ENCODE measurements around the gene PGD. TPM values are rescaled to one million over a fixed set of nuclear protein-coding genes. Genes with fewer than 3 reads are reported as not detected.
A peak's percentile ranks its signal among the peaks of the same experiment; 100 is the strongest.
"Not testable (repeated sequence)": the region's sequence is repeated elsewhere in the genome, so short reads cannot be mapped to it uniquely, and the experiment has no call there.

The PGD gene
- total and polyA plus RNA-seq, 2 donors from 2014 or later: 72.8 to 95.1 TPM

DNA sequence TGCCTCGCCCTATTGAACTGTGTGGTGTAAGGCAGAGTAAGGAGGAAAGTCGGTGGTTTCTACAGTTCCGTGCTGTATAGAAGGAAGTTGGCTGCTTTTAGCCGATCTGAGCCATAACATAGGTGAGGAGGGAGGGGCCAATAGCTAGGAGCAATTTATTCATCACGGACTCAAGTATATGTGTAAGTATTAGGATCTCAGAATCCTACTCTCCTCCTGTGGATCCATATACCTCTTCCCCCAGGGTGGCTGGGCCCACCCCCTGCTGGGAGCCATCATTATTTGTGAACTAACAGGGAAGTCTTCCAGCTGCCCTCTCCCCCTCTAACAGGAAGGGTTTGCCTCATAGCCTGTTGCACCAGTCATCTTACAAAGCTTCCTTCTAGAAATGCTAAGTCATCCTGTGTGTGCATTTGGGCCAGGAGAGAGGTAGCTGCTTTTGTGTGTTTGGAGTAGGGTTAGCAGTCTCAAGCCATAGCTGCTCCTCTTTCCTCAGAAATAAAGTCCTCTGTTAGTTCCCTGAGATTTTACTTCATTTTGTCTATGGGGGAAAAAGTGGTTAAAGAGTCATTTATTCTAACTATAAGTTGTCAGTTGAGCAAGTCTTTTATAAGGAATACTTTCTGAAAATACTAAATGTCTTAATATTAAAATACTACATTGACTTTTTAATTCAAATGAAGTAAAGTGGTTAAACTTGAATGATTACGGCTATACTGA is 16.5 kb downstream of the PGD start:
- no peak overlapping the region for H3K27ac ChIP-seq (ENCODE audit: low read depth in 2 of 2, low read length in 2 of 2)
- FAIRE-seq (no peak), DNase-seq (peak in 1 of 5 donors; percentile 15)
- no peaks in the 10 kb centered on the region for H3K9me3 ChIP-seq (ENCODE audit: control insufficient read depth in 2 of 3, insufficient read depth in 1 of 3, low read length in 3 of 3)
- TF ChIP-seq, protein P1, sequence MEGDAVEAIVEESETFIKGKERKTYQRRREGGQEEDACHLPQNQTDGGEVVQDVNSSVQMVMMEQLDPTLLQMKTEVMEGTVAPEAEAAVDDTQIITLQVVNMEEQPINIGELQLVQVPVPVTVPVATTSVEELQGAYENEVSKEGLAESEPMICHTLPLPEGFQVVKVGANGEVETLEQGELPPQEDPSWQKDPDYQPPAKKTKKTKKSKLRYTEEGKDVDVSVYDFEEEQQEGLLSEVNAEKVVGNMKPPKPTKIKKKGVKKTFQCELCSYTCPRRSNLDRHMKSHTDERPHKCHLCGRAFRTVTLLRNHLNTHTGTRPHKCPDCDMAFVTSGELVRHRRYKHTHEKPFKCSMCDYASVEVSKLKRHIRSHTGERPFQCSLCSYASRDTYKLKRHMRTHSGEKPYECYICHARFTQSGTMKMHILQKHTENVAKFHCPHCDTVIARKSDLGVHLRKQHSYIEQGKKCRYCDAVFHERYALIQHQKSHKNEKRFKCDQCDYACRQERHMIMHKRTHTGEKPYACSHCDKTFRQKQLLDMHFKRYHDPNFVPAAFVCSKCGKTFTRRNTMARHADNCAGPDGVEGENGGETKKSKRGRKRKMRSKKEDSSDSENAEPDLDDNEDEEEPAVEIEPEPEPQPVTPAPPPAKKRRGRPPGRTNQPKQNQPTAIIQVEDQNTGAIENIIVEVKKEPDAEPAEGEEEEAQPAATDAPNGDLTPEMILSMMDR (IDR thresholded peaks at IDR 0.05; ENCODE audit: borderline replicate concordance, extremely low read depth, insufficient read depth): no peak
- no peak overlapping the region for H3K9ac ChIP-seq (ENCODE audit: low read length in 3 of 3)
- H3K36me3 ChIP-seq (ENCODE audit: control insufficient read depth in 2 of 3, insufficient read depth in 3 of 3, low read length in 3 of 3): peaks cover 10 to 49% (median 48%) of the 10 kb centered on the region in 3 donors
- H3K4me3 ChIP-seq (ENCODE audit: low read length in 3 of 3): no peak overlapping the region
- intact Hi-C loops (cut with DNase I): no loop called here
- H3K27me3 ChIP-seq (ENCODE audit: control insufficient read depth, insufficient read depth, low read length): no peaks in the 10 kb centered on the region
- H3K4me1 ChIP-seq (ENCODE audit: control insufficient read depth in 2 of 3, insufficient read depth in 2 of 3, low read depth in 1 of 3, low read length in 3 of 3): no peaks in the 10 kb centered on the region

DNA sequence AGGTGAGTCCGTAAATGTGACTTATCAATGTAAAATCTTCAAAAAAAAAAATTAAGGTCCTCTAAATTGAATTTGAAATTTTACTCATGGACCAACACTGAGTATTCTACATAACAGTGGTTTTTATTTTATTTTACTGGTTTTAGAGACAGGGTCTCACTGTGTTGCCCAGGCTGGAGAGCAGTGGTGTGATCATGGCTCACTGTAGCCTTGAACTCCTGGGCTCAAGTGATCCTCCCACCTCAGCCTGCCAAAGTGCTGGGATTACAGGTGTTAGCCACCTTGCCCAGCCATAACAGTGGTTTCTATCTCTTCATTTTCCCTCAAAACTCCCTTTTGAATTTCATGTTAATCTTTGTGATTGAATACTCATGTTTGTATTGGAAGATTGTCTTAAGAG is 17.1 kb downstream of the PGD start:
- H3K9me3 ChIP-seq (ENCODE audit: control insufficient read depth in 2 of 3, insufficient read depth in 1 of 3, low read length in 3 of 3); H3K4me3 ChIP-seq (ENCODE audit: low read length in 3 of 3); H3K9ac ChIP-seq (ENCODE audit: low read length in 3 of 3); DNase-seq; FAIRE-seq; H3K27me3 ChIP-seq (ENCODE audit: control insufficient read depth, insufficient read depth, low read length); intact Hi-C loops (cut with DNase I); H3K27ac ChIP-seq (ENCODE audit: low read depth in 2 of 2, low read length in 2 of 2); H3K4me1 ChIP-seq (ENCODE audit: control insufficient read depth in 2 of 3, insufficient read depth in 2 of 3, low read depth in 1 of 3, low read length in 3 of 3): not testable (repeated sequence)
- H3K36me3 ChIP-seq (ENCODE audit: control insufficient read depth in 2 of 3, insufficient read depth in 3 of 3, low read length in 3 of 3): peaks cover 10 to 48% (median 44%) of the 10 kb centered on the region in 3 donors

DNA sequence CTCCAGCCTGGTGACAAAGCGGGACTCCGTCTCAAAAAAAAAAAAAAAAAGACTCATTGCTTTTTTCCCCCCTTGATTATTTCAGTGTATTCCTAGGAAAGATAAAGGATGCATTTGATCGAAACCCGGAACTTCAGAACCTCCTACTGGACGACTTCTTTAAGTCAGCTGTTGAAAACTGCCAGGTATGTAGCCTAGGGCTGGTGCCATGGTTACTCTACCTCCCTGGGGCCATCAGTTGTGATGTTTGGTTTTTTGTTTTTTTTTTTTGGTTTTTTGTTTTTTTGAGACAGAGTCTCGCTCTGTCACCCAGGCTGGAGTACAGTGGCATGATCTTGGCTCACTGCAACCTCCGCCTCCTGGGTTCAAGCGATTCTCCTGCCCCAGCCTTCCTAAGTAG is 19.9 kb downstream of the PGD start:
- H3K36me3 ChIP-seq (ENCODE audit: control insufficient read depth in 2 of 3, insufficient read depth in 3 of 3, low read length in 3 of 3): peaks cover 2 to 26% (median 19%) of the 10 kb centered on the region in 3 donors
- DNase-seq: peak in 1 of 5 donors; percentile 6
- H3K9me3 ChIP-seq (ENCODE audit: control insufficient read depth in 2 of 3, insufficient read depth in 1 of 3, low read length in 3 of 3); H3K27ac ChIP-seq (ENCODE audit: low read depth in 2 of 2, low read length in 2 of 2); H3K9ac ChIP-seq (ENCODE audit: low read length in 3 of 3); intact Hi-C loops (cut with DNase I); H3K4me3 ChIP-seq (ENCODE audit: low read length in 3 of 3); FAIRE-seq; H3K27me3 ChIP-seq (ENCODE audit: control insufficient read depth, insufficient read depth, low read length); H3K4me1 ChIP-seq (ENCODE audit: control insufficient read depth in 2 of 3, insufficient read depth in 2 of 3, low read depth in 1 of 3, low read length in 3 of 3): not testable (repeated sequence)

DNA sequence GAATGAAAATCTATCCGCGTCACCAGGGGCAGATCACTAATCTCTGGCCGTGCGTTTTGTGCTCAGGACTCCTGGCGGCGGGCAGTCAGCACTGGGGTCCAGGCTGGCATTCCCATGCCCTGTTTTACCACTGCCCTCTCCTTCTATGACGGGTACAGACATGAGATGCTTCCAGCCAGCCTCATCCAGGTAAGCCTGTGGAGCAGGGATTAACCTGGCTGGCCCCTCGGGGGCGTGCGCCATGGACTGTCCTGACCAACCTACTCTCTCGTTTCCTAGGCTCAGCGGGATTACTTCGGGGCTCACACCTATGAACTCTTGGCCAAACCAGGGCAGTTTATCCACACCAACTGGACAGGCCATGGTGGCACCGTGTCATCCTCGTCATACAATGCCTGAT is 20.5 kb downstream of the PGD start:
- H3K9me3 ChIP-seq (ENCODE audit: control insufficient read depth in 2 of 3, insufficient read depth in 1 of 3, low read length in 3 of 3): no peaks in the 10 kb centered on the region
- no peak overlapping the region for H3K27ac ChIP-seq (ENCODE audit: low read depth in 2 of 2, low read length in 2 of 2)
- TF ChIP-seq, protein P1 (IDR thresholded peaks at IDR 0.05; ENCODE audit: borderline replicate concordance, extremely low read depth, insufficient read depth): no peak
- no peak overlapping the region for H3K9ac ChIP-seq (ENCODE audit: low read length in 3 of 3)
- H3K36me3 ChIP-seq (ENCODE audit: control insufficient read depth in 2 of 3, insufficient read depth in 3 of 3, low read length in 3 of 3): peaks cover 2 to 26% (median 19%) of the 10 kb centered on the region in 3 donors
- H3K4me1 ChIP-seq (ENCODE audit: control insufficient read depth in 2 of 3, insufficient read depth in 2 of 3, low read depth in 1 of 3, low read length in 3 of 3): no peaks in the 10 kb centered on the region
- DNase-seq (peak in 1 of 5 donors; percentile 40), FAIRE-seq (no peak)
- no peak overlapping the region for H3K4me3 ChIP-seq (ENCODE audit: low read length in 3 of 3)
- H3K27me3 ChIP-seq (ENCODE audit: control insufficient read depth, insufficient read depth, low read length): no peaks in the 10 kb centered on the region
- intact Hi-C loops (cut with DNase I): no loop called here
